DND-41 (cell line): Measurements from ENCODE around the gene PDLIM1.
A peak's percentile ranks its signal among the peaks of the same experiment; 100 is the strongest.

Experiments used
- ATAC-seq: fragments of 200-7000 bp; cut with Tn5 transposase; 3 replicates; pipeline ENCODE4 v1.9.1; 2021; ENCODE audit warnings: low read depth; ENCODE audit not compliant: insufficient read depth
- DNase-seq: peaks from one replicate; pipeline ENCODE4 v3.0.0-alpha.2; 2020
- H2AFZ ChIP-seq: 2 replicates; pipeline ENCODE4 v1.6.0; 2012; ENCODE audit warnings: low read depth, low read length
- H3K27ac ChIP-seq: 2 replicates; pipeline ENCODE4 v1.5.1; 2012; ENCODE audit warnings: low read length, inconsistent platforms
- H3K27me3 ChIP-seq: fragments of 200-600 bp; sonication (generic); 2 replicates; pipeline ENCODE4 v1.6.0; 2012; ENCODE audit warnings: low read length, mild to moderate bottlenecking, inconsistent platforms; ENCODE audit not compliant: insufficient read depth, poor library complexity
- H3K36me3 ChIP-seq: 2 replicates; pipeline ENCODE4 v1.5.1; 2012; ENCODE audit warnings: low read length, inconsistent platforms; ENCODE audit not compliant: insufficient read depth
- H3K4me1 ChIP-seq: 2 replicates; pipeline ENCODE4 v1.5.1; 2012; ENCODE audit warnings: mild to moderate bottlenecking, low read length; ENCODE audit not compliant: insufficient read depth
- H3K4me2 ChIP-seq: 2 replicates; pipeline ENCODE4 v1.6.0; 2012; ENCODE audit warnings: mild to moderate bottlenecking, moderate library complexity, low read length, inconsistent platforms; ENCODE audit not compliant: insufficient read depth
- H3K4me3 ChIP-seq, 2 experiments: fragments of 200-600 bp in 1 of 2; shearing (Covaris generic) in 1 of 2; 2 replicates each; pipeline ENCODE4 v1.5.1; 2012 to 2016; ENCODE audit warnings: inconsistent platforms in 2 of 2, low read length in 2 of 2, mild to moderate bottlenecking in 2 of 2, low read depth in 1 of 2, moderate library complexity in 1 of 2
- H3K79me2 ChIP-seq: 2 replicates; pipeline ENCODE4 v1.6.0; 2012; ENCODE audit warnings: low read length, inconsistent platforms; ENCODE audit not compliant: insufficient read depth
- H3K9ac ChIP-seq: 2 replicates; pipeline ENCODE4 v1.6.0; 2012; ENCODE audit warnings: low read depth, mild to moderate bottlenecking, inconsistent platforms, low read length, moderate library complexity
- H3K9me3 ChIP-seq: 2 replicates; pipeline ENCODE4 v1.5.1; 2012; ENCODE audit warnings: low read length, moderate library complexity, mild to moderate bottlenecking, inconsistent platforms; ENCODE audit not compliant: insufficient read depth, severe bottlenecking
- H4K20me1 ChIP-seq: 2 replicates; pipeline ENCODE4 v1.6.0; 2012; ENCODE audit warnings: low read length; ENCODE audit not compliant: insufficient read depth
- EZH2 ChIP-seq: IDR thresholded peaks from 3 replicates; pipeline ENCODE4 v1.6.1; 2012; ENCODE audit warnings: borderline replicate concordance, low read depth, mild to moderate bottlenecking, moderate library complexity, low read length, inconsistent platforms; ENCODE audit not compliant: severe bottlenecking
- TF ChIP-seq, protein P1 (sequence below): IDR thresholded peaks from 2 replicates; pipeline ENCODE4 v1.5.1; 2012; ENCODE audit warnings: borderline replicate concordance, low read length, moderate library complexity, mild to moderate bottlenecking; ENCODE audit not compliant: poor library complexity, severe bottlenecking; ENCODE audit errors: extremely low read depth

The PDLIM1 gene

DNA sequence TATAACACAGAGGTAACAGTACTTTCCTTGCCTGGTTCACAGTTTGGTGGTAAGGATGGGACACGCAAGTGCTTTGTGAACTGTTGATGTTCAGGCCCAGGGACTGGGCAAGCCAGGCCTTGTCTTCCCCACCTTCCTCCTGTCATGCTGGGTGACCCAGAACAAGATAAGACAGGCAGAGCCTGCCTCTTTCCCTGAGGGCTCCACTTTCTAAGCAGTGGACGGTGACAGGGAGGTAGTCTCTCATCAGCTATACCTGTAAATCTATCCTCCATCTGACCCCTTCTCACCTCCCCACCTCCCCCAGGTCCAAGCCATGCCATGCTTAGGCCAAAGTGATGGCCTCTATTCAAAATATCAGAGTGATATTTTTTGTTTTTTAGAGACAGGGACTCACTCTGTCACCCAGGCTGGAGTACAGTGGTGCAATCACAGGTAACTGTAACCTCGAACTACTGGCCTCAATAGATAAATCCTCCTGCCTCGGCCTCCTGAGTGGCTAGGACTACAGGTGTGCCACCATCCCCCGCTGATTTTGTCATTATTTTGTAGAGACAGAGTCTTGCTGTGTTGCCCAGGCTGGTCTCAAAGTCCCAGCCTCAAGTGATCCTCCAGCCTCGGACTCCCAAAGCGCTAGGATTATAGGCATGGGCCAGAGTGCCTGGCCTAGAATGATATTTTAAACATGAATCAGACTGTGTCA, 42.8 kb downstream of the PDLIM1 start:
- H3K27me3 ChIP-seq: no peaks in the 10 kb centered on the region
- no peaks in the 10 kb centered on the region for H3K79me2 ChIP-seq
- H3K4me3 ChIP-seq: no peak overlapping the region
- H3K36me3 ChIP-seq: no peaks in the 10 kb centered on the region
- H4K20me1 ChIP-seq: no peaks in the 10 kb centered on the region
- no peak for ATAC-seq
- H3K4me2 ChIP-seq: no peak overlapping the region
- no peak overlapping the region for H2AFZ ChIP-seq
- H3K27ac ChIP-seq: no peak overlapping the region
- TF ChIP-seq, protein P1, sequence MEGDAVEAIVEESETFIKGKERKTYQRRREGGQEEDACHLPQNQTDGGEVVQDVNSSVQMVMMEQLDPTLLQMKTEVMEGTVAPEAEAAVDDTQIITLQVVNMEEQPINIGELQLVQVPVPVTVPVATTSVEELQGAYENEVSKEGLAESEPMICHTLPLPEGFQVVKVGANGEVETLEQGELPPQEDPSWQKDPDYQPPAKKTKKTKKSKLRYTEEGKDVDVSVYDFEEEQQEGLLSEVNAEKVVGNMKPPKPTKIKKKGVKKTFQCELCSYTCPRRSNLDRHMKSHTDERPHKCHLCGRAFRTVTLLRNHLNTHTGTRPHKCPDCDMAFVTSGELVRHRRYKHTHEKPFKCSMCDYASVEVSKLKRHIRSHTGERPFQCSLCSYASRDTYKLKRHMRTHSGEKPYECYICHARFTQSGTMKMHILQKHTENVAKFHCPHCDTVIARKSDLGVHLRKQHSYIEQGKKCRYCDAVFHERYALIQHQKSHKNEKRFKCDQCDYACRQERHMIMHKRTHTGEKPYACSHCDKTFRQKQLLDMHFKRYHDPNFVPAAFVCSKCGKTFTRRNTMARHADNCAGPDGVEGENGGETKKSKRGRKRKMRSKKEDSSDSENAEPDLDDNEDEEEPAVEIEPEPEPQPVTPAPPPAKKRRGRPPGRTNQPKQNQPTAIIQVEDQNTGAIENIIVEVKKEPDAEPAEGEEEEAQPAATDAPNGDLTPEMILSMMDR: no peak
- no peak for TF ChIP-seq EZH2
- H3K9me3 ChIP-seq: no peaks in the 10 kb centered on the region
- no peaks in the 10 kb centered on the region for H3K4me1 ChIP-seq
- no peak for DNase-seq
- H3K9ac ChIP-seq: no peak overlapping the region

DNA sequence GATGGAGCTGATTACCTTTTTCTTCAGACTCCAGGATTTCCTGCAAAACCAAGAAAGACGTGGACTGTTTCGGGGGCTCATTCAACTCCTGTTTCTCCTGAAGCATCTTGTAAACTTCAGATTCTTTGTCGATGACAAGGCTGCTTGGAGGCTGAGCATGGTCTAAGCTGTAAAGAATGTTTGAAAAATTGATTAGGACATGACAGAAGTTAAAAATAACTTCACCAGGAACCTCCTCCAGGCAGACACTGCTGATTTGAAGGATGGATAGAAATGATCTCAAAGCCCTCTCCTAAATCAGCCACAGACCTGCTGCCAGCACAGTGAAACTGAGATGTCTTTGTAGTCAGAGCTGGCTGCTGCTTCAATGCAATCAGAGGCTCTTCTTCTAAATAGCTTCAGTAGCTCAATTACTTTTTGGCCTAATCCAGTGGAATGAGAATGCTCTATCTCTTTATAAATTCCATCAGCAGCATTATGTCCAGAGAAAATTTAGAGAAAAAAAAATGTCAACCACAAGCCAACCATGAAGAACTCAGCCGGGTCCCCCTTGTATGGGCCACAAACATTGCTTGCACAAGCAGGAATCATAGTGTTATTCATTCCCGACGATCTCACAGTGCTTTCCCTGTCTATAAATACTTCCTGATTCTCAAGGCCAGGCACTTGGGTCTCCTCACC, 43.5 kb downstream of the PDLIM1 start:
- no peak overlapping the region for H3K9ac ChIP-seq
- no peak overlapping the region for H2AFZ ChIP-seq
- no peaks in the 10 kb centered on the region for H3K4me1 ChIP-seq
- no peak overlapping the region for H3K4me3 ChIP-seq
- H3K4me2 ChIP-seq: no peak overlapping the region
- H3K9me3 ChIP-seq: no peaks in the 10 kb centered on the region
- H3K79me2 ChIP-seq: no peaks in the 10 kb centered on the region
- no peak for DNase-seq
- no peak for ATAC-seq
- H3K27ac ChIP-seq: no peak overlapping the region
- no peaks in the 10 kb centered on the region for H4K20me1 ChIP-seq
- TF ChIP-seq EZH2: no peak
- TF ChIP-seq, protein P1: no peak
- no peaks in the 10 kb centered on the region for H3K36me3 ChIP-seq
- H3K27me3 ChIP-seq: no peaks in the 10 kb centered on the region

DNA sequence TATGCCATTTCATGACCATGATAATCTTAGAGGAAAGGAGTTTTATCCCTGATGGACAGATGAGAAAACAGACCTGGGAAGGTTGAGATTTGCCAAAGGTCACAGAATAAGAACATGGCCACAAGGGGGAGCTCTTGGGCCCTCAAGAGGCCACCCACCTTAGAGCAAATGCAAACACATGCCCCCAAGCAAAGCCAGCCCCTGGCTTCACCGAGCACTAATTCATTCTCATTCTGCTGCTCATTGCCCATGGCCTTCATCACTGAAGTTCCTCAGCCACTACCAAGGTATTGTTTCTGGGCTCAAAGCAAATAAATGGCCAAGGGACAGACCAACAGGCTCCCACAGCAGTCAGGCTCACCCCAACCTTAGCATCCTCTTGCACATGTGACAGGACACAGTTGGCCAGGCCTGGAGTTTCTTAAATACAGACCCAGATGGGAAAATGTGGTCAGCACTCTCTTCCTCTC, 44.2 kb downstream of the PDLIM1 start:
- no peaks in the 10 kb centered on the region for H3K4me1 ChIP-seq
- no peak overlapping the region for H2AFZ ChIP-seq
- peak; percentile 61 for DNase-seq
- no peaks in the 10 kb centered on the region for H4K20me1 ChIP-seq
- no peak overlapping the region for H3K4me3 ChIP-seq
- peak; percentile 78 for ATAC-seq
- no peak overlapping the region for H3K27ac ChIP-seq
- no peaks in the 10 kb centered on the region for H3K36me3 ChIP-seq
- no peak for TF ChIP-seq EZH2
- TF ChIP-seq, protein P1: peak; percentile 85
- H3K9me3 ChIP-seq: no peaks in the 10 kb centered on the region
- H3K27me3 ChIP-seq: no peaks in the 10 kb centered on the region
- H3K9ac ChIP-seq: no peak overlapping the region
- H3K79me2 ChIP-seq: no peaks in the 10 kb centered on the region
- no peak overlapping the region for H3K4me2 ChIP-seq
